Endothelial cell of umbilical vein (primary cell): ENCODE data around the gene HSPA6. TPM values are rescaled to one million over a fixed set of nuclear protein-coding genes. Genes with fewer than 3 reads are reported as not detected.
"Not testable (repeated sequence)": the region's sequence is repeated elsewhere in the genome, so short reads cannot be mapped to it uniquely, and the experiment has no call there.

Experiments
- Bru-seq: library from RNA; stranded (reverse); fragments of 400-500 nt; gene quantifications from one replicate; lab custom pipeline; 2021; lab: Mats Ljungman, UMichigan
- BruChase-seq, 2 experiments: library from RNA; stranded (reverse); fragments of 400-500 nt; gene quantifications; one replicate each; lab custom pipeline; 2021; lab: Mats Ljungman, UMichigan
- BruUV-seq: library from RNA; stranded (reverse); fragments of 400-500 nt; replicated peaks from 2 replicates; lab custom pipeline; 2021; lab: Mats Ljungman, UMichigan
- CTCF ChIA-PET: fragments of 300-600, 350-600 bp; sonication (Branson Sonifier 250); formaldehyde crosslinking; loops from one replicate; lab custom pipeline; 2021; ENCODE audit warnings: antibody characterized with exemption, inconsistent platforms; lab: Charles Lee
- POLR2A ChIA-PET: fragments of 300-600, 350-600 bp; sonication (Branson Sonifier 250); formaldehyde crosslinking; loops from one replicate; lab custom pipeline; 2021; ENCODE audit warnings: antibody characterized with exemption, inconsistent platforms; lab: Charles Lee
- DNase-seq: peaks from one replicate; pipeline ENCODE4 v3.0.0-alpha.2; 2011; ENCODE audit warnings: low read depth, low spot score
- FAIRE-seq: peaks from 2 replicates; lab custom pipeline; 2011; peaks lifted over from hg19 to GRCh38; lab: Jason Lieb, UNC
- H2AFZ ChIP-seq: 2 replicates; pipeline ENCODE4 v1.6.0; 2012; ENCODE audit warnings: low read depth, low read length, control low read depth, inconsistent platforms
- H3K27ac ChIP-seq: 2 replicates; pipeline ENCODE4 v1.5.1; 2011; ENCODE audit warnings: low read depth, mild to moderate bottlenecking, control low read depth, low read length, moderate library complexity; ENCODE audit not compliant: insufficient read depth
- H3K27me3 ChIP-seq, 2 experiments: 2 replicates each; pipeline versions ENCODE4 v1.6.0 to v1.6.1; 2011; ENCODE audit warnings: low read length in 2 of 2, mixed read lengths in 1 of 2; ENCODE audit not compliant: control insufficient read depth in 2 of 2, insufficient read depth in 2 of 2
- H3K36me3 ChIP-seq, 2 experiments: 2 replicates in 1 of 2; 3 replicates in 1 of 2; pipeline ENCODE4 v1.5.1; 2011; ENCODE audit warnings: low read length in 2 of 2, mild to moderate bottlenecking in 1 of 2, moderate library complexity in 1 of 2; ENCODE audit not compliant: control insufficient read depth in 2 of 2, insufficient read depth in 2 of 2; ENCODE audit errors: extremely low read depth in 1 of 2
- H3K4me1 ChIP-seq: 3 replicates; pipeline ENCODE4 v1.5.1; 2011; ENCODE audit warnings: mild to moderate bottlenecking, low read length; ENCODE audit not compliant: control insufficient read depth, insufficient read depth; ENCODE audit errors: extremely low read depth
- H3K4me2 ChIP-seq: 2 replicates; pipeline ENCODE4 v1.6.1; 2011; ENCODE audit warnings: low read length, control low read depth, mixed read lengths; ENCODE audit not compliant: insufficient read depth
- H3K4me3 ChIP-seq, 3 experiments: fragments of 200-600 bp in 1 of 3; sonication (generic), shearing (Covaris generic) in 1 of 3; replicated peaks in 1 of 3; 2 replicates each; pipeline ENCODE4 v1.5.1; 2011 to 2016; ENCODE audit warnings: control low read depth in 3 of 3, low read length in 3 of 3, mild to moderate bottlenecking in 2 of 3, inconsistent platforms in 1 of 3, low read depth in 1 of 3, moderate library complexity in 1 of 3; ENCODE audit not compliant: insufficient read depth in 1 of 3
- H3K79me2 ChIP-seq: 2 replicates; pipeline ENCODE4 v1.6.0; 2012; ENCODE audit warnings: low read length, inconsistent platforms; ENCODE audit not compliant: control insufficient read depth, insufficient read depth
- H3K9ac ChIP-seq: replicated peaks from 2 replicates; pipeline ENCODE3; 2011; ENCODE audit warnings: low read length, control low read depth; ENCODE audit not compliant: insufficient read depth; ENCODE audit errors: extremely low read depth
- H3K9me1 ChIP-seq: replicated peaks from 3 replicates; pipeline ENCODE4 v1.6.0; 2011; ENCODE audit warnings: mild to moderate bottlenecking, low read length; ENCODE audit not compliant: control insufficient read depth, insufficient read depth; ENCODE audit errors: extremely low read depth
- H3K9me3 ChIP-seq: replicated peaks from 2 replicates; pipeline ENCODE4 v1.5.1; 2012; ENCODE audit warnings: low read length, inconsistent platforms; ENCODE audit not compliant: control insufficient read depth, insufficient read depth
- H4K20me1 ChIP-seq: replicated peaks from 2 replicates; pipeline ENCODE3; 2011; ENCODE audit warnings: mild to moderate bottlenecking, low read length; ENCODE audit not compliant: control insufficient read depth, insufficient read depth; ENCODE audit errors: extremely low read depth
- dilution Hi-C: fragments of 300-500 bp; cut with MboI; formaldehyde crosslinking; loops from one replicate; pipeline ENCODE4 v1.15.0; 2019; ENCODE audit warnings: low sequenced_read_pairs; ENCODE audit not compliant: extremely low pct_ligation_motif_present
- intact Hi-C: fragments of 100-400 bp; cut with micrococcal nuclease; formaldehyde crosslinking; loops from one replicate; pipeline ENCODE4 v1.10.0; 2022
- long read RNA-seq: library from polyadenylated mRNA; stranded (forward); transcript quantifications from one replicate; pipeline ENCODE4 v2.0.0, GENCODE V29; 2021
- polyA minus RNA-seq, 3 experiments: library from RNA; depleted of rRNA, polyadenylated mRNA; stranded (reverse); fragments of >200 nt; gene quantifications; 1 replicate in 1 of 3; 2 replicates in 2 of 3; pipeline ENCODE4 v1.2.3, GENCODE V29; 2011
- polyA plus RNA-seq, 4 experiments: library from polyadenylated mRNA; depleted of rRNA in 3 of 4; stranded (reverse) in 3 of 4; unstranded in 1 of 4; fragments of >200 nt; gene quantifications; 2 replicates each; pipeline versions ENCODE4 v1.2.1 to v1.2.3, GENCODE V29; 2011 to 2012; ENCODE audit warnings: missing spikeins in 1 of 4
- total RNA-seq: library from RNA; stranded (reverse); gene quantifications from 2 replicates; pipeline ENCODE4 v1.2.3, GENCODE V29; 2021

The HSPA6 gene
- 0.13 TPM in 1 of 2 replicates, not detected in the other for total RNA-seq
- 0.03 and 0.10 TPM in 2 replicates for polyA plus RNA-seq
- 0.04 and 0.13 TPM in 2 replicates for polyA plus RNA-seq (2011; cell fraction: cytosol; rRNA removed)
- polyA plus RNA-seq (2011; cell fraction: nucleus; rRNA removed): 0.07 and 0.08 TPM in 2 replicates
- 0.07 TPM in 1 of 2 replicates, not detected in the other for polyA plus RNA-seq (2012)
- 0.13 and 0.51 TPM in 2 replicates for polyA minus RNA-seq
- polyA minus RNA-seq (2011; cell fraction: cytosol; rRNA and poly(A)+ RNA removed): not detected
- polyA minus RNA-seq (2011; cell fraction: nucleus; rRNA and poly(A)+ RNA removed): 0.19 TPM in 1 of 2 replicates, not detected in the other
- not detected for Bru-seq, nascent RNA
- BruChase-seq, experiment 1, labeled RNA remaining after a 6-hour chase: not detected
- BruChase-seq, experiment 2, labeled RNA remaining after a 2-hour chase: not detected
- long read RNA-seq: 0 reads

GRCh38 chr1:161523817-161524741 lies at the start of gene HSPA6:
TSS of gene HSPA6 (plus strand) at chr1:161524540. CDS start at chr1:161524659, 119 bp downstream.
- dilution Hi-C loops, H3K36me3 ChIP-seq, H3K27me3 ChIP-seq, H3K79me2 ChIP-seq, H4K20me1 ChIP-seq, H3K9me3 ChIP-seq, BruUV-seq, H3K9me1 ChIP-seq, H3K4me1 ChIP-seq: not testable (repeated sequence)
- DNase-seq (peak; percentile 91), FAIRE-seq (peak; percentile 85)
- peak within 1 kb of the TSS; percentile 43 for H3K9ac ChIP-seq
- H2AFZ ChIP-seq: peak within 1 kb of the TSS; percentile 87
- ChIA-PET CTCF (interaction anchor here (1.0 kb wide), 1 partner anchor 29 kb away, joined by 3 read pairs; no protein-coding TSS in a partner anchor), POLR2A (interaction anchor here (0.5 kb wide), 1 partner anchor 214 kb away, joined by 6 read pairs; no protein-coding TSS in a partner anchor)
- peak within 1 kb of the TSS; percentile 58 to 75 (median 70) for H3K4me3 ChIP-seq
- peak within 1 kb of the TSS; percentile 1 for H3K27ac ChIP-seq
- intact Hi-C loops: loop anchor here (1.0 to 5.0 kb wide), 2 partner anchors 37 to 88 kb away; no protein-coding TSS in a partner anchor
- peak within 1 kb of the TSS; percentile 62 for H3K4me2 ChIP-seq

GRCh38 chr1:161477711-161478110 lies 46.6 kb upstream of the HSPA6 start:
- H3K36me3 ChIP-seq, CTCF ChIA-PET, H2AFZ ChIP-seq, H3K79me2 ChIP-seq, H4K20me1 ChIP-seq, H3K27me3 ChIP-seq, BruUV-seq, H3K27ac ChIP-seq, H3K9me3 ChIP-seq, DNase-seq, H3K4me2 ChIP-seq, H3K4me3 ChIP-seq, dilution Hi-C loops, FAIRE-seq, POLR2A ChIA-PET, intact Hi-C loops, H3K9ac ChIP-seq, H3K4me1 ChIP-seq, H3K9me1 ChIP-seq: not testable (repeated sequence)
